HS-27A (cell line): ENCODE results near the gene ST3GAL2.
"Not testable (repeated sequence)": the region's sequence is repeated elsewhere in the genome, so short reads cannot be mapped to it uniquely, and the experiment has no call there.

ENCODE experiments used
- DNase-seq: peaks from one replicate; pipeline ENCODE4 v3.0.0-alpha.2; 2012; ENCODE audit warnings: low read depth, missing footprints

Gene ST3GAL2

DNA sequence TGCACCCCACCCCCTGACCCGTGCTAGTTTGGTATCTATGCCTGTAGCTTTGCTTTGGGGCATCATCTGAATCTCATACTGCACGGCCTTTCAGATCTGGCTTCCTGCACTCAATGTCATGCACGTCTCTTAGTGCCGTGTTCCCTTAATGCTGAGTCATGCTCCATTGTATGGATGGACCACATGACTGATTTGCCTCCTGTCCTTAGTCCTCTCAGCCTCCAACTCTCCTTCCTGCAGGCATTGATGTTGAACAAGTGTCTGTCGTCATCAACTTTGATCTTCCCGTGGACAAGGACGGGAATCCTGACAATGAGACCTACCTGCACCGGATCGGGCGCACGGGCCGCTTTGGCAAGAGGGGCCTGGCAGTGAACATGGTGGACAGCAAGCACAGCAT lies 106.2 kb downstream of the ST3GAL2 start:
- DNase-seq = not testable (repeated sequence)

DNA sequence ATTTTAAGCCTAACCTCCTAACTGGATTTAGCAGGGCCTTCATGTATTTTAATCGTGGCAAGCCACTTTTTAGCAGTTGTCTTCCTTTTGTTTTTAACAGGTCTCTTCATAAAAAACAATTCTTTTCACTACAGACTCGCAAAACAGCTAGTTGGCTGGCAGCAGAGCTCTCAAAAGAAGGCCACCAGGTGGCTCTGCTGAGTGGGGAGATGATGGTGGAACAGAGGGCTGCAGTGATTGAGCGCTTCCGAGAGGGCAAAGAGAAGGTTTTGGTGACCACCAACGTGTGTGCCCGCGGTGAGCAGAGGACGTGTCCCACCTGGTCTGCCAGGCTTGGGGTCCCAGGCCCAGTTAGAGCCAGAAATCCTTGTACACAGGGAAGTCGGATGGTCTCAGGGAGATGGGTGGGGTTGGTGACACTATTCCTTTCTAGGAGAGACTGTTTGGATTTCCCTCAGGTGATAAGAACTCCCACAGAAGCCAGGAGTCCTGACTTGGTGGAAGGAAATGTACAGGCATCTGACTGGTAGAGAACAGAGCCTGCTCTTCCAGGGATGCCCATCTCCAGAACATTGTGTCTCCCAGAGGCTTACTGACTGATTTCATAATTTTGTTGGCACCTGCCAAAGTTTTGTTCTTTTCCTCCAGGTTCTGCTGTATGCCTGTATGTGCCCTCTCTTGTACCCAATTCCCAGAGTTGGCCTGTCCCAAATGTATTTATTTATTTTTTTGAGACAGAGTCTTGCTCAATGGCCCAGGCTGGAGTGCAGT lies 107.1 kb downstream of the ST3GAL2 start:
- no peak for DNase-seq

GRCh38 chr16:70331091-70331490 lies 107.8 kb downstream of the ST3GAL2 start:
- no peak for DNase-seq
